Activated CD4-positive, alpha-beta T cell treated with anti-CD3 and anti-CD28 coated beads for 36 hours (primary cell): ENCODE results near the gene EPHA10. TPM values are rescaled to one million over a fixed set of nuclear protein-coding genes. Genes with fewer than 3 reads are reported as not detected.
A peak's percentile ranks its signal among the peaks of the same experiment; 100 is the strongest.
"Not testable (repeated sequence)": the region's sequence is repeated elsewhere in the genome, so short reads cannot be mapped to it uniquely, and the experiment has no call there.

Experiments used
- ATAC-seq: fragments of 200-7000 bp; cut with Tn5 transposase; one replicate; pipeline ENCODE4 v1.10.0; 2021; ENCODE audit warnings: mild to moderate bottlenecking, moderate library complexity
- CTCF ChIA-PET: fragments of 350-600 bp; sonication (Branson Sonifier 250); formaldehyde crosslinking; loops from one replicate; lab custom pipeline; 2021; ENCODE audit warnings: antibody characterized with exemption; lab: Charles Lee
- POLR2A ChIA-PET: fragments of 350-600 bp; sonication (Branson Sonifier 250); formaldehyde crosslinking; loops from one replicate; lab custom pipeline; 2021; ENCODE audit warnings: antibody characterized with exemption, inconsistent platforms; lab: Charles Lee
- DNase-seq: peaks from one replicate; pipeline ENCODE4 v3.0.0-alpha.2; 2020
- H3K27ac Mint-ChIP-seq: one replicate; pipeline ENCODE4 v1.8.0; 2021; ENCODE audit warnings: mixed read lengths
- H3K27me3 Mint-ChIP-seq: one replicate; pipeline ENCODE4 v1.8.0; 2021; ENCODE audit warnings: mixed read lengths
- H3K36me3 Mint-ChIP-seq: one replicate; pipeline ENCODE4 v1.8.0; 2021; ENCODE audit warnings: low read depth, mixed read lengths
- H3K4me1 Mint-ChIP-seq: one replicate; pipeline ENCODE4 v1.8.0; 2021; ENCODE audit warnings: mixed read lengths
- H3K4me3 Mint-ChIP-seq: one replicate; pipeline ENCODE4 v1.8.0; 2021; ENCODE audit warnings: mild to moderate bottlenecking, moderate library complexity, mixed read lengths
- H3K9me3 Mint-ChIP-seq: one replicate; pipeline ENCODE4 v1.8.0; 2021; ENCODE audit warnings: low read depth, mixed read lengths
- intact Hi-C, 2 experiments: fragments of 100-400 bp; cut with DNase I in 1 of 2; cut with micrococcal nuclease in 1 of 2; formaldehyde crosslinking; loops; one replicate each; pipeline versions ENCODE4 v1.14.2 to v1.15.1; 2022 to 2024; cut with DNase I, micrococcal nuclease
- total RNA-seq, 2 experiments: library from RNA; stranded (reverse); gene quantifications; one replicate each; pipeline ENCODE4 v1.2.3, GENCODE V29; 2021

The EPHA10 gene
- total RNA-seq, 2 experiments from 2014 or later, result 0.43 to 0.51 TPM

DNA sequence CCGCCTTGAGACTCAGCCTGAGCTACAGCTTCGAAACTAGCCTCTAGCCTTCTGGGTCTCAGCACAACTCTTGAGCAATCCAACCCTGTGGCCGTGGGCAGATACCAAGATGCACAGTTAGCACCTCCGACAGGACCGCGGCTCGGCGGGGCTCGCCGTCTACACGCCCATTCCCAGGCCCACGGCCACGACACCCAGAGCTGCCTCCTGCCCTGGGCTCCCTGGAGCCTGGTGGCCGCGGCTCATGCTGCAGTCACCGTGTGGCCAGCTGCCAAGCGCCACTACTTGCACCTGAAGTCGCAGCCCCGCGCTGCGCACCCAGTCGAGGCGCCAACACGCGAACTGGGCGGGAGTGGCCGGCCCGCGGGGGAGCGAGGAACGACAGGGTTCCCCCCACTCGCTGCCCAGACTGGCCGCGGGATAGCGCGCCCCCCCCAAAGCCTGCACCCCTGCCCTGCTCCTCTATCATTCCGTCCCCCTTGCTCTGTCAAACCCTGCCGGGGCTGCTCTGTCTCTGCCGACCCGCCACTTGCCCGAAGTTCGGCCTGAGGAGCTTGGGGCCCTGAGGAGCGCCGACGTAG is 73.3 kb downstream of the EPHA10 start:
- POLR2A ChIA-PET, result interaction anchor here (2.5 kb wide), 1 partner anchor 168 kb away, joined by 10 read pairs; the partner anchor contains the start of gene MTF1
- DNase-seq, result peak; percentile 61
- H3K9me3 Mint-ChIP-seq, result no peaks in the 10 kb centered on the region
- peak overlapping the region; percentile 97 for H3K4me3 Mint-ChIP-seq
- intact Hi-C loops, result loop anchor here (1.0 to 10.0 kb wide), 22 partner anchors 64 to 1883 kb away; partner anchors contain the start of genes MTF1 (in 2 of the 2), SF3A3 (in 2 of the 2), UTP11 (in 2 of the 2) and AKIRIN1 (in 1 of the 2)
- H3K4me1 Mint-ChIP-seq, result peaks cover 32% of the 10 kb centered on the region
- H3K27ac Mint-ChIP-seq, result peak overlapping the region; percentile 92
- CTCF ChIA-PET, result interaction anchor here (0.6 to 2.3 kb wide), 12 partner anchors 10 to 1334 kb away, joined by 3 to 19 read pairs (median 3); partner anchors contain the start of genes MEAF6, MTF1, NDUFS5 and YRDC
- H3K27me3 Mint-ChIP-seq, result no peaks in the 10 kb centered on the region
- H3K36me3 Mint-ChIP-seq, result peaks cover 45% of the 10 kb centered on the region
- ATAC-seq, result peak; percentile 3

DNA sequence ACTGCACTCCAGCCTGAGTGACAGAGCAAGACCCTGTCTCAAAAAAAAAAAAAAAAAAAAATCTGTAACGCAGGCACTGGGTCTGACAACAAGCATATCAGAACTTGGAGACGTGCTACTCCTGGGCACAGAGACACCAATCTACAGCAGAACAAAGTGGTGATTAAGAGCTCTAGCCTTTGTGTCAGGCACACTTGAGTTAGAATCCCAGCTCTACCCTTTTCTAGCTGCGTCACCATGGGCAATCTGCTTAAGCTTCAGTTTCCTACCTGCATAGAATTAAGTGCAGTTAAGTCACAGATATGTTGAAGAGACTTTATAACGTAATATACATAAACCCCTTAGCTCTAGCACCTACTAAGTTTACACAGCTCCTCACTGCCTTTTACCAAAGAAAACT is 76.0 kb downstream of the EPHA10 start:
- ChIA-PET POLR2A (interaction anchor here (0.7 kb wide), 1 partner anchor 53 kb away, joined by 3 read pairs; no protein-coding TSS in a partner anchor), CTCF (interaction anchor here (0.7 to 1.4 kb wide), 7 partner anchors 10 to 232 kb away, joined by 3 to 6 read pairs (median 4); partner anchors contain the start of genes GNL2, MEAF6 and MTF1)
- H3K9me3 Mint-ChIP-seq, result no peaks in the 10 kb centered on the region
- DNase-seq, result no peak
- peaks cover 30% of the 10 kb centered on the region for H3K4me1 Mint-ChIP-seq
- no peak overlapping the region for H3K27ac Mint-ChIP-seq
- no peak for ATAC-seq
- intact Hi-C loops, result no loop called here
- peaks cover 43% of the 10 kb centered on the region for H3K36me3 Mint-ChIP-seq
- H3K4me3 Mint-ChIP-seq, result peak overlapping the region; percentile 97
- H3K27me3 Mint-ChIP-seq, result no peaks in the 10 kb centered on the region

DNA sequence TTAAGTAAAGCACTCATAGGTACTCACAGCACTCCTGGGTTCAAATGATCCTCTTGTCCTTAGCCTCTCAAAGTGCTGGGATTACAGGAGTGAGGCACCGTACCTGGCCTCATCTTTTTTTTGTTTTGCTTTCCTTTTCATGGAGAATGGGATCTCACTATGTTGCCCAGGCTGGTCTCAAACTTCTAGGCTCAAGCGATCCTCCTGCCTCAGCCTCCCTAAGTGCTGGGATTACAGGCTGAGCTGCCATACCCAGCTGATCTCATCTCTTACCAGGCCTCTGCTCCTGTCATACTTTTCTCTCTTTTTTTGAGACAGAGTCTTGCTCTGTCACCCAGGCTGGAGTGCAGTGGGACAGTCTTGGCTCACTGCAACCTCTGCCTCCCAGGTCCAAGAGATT is 77.2 kb downstream of the EPHA10 start:
- CTCF ChIA-PET, intact Hi-C loops, DNase-seq, H3K9me3 Mint-ChIP-seq, ATAC-seq, H3K27me3 Mint-ChIP-seq: not testable (repeated sequence)
- POLR2A ChIA-PET, result interaction anchor here (0.7 kb wide), 1 partner anchor 208 kb away, joined by 3 read pairs; no protein-coding TSS in a partner anchor
- H3K36me3 Mint-ChIP-seq, result peaks cover 51% of the 10 kb centered on the region
- peaks cover 30% of the 10 kb centered on the region for H3K4me1 Mint-ChIP-seq
- peak overlapping the region; percentile 97 for H3K4me3 Mint-ChIP-seq
- H3K27ac Mint-ChIP-seq, result peak overlapping the region; percentile 37

DNA sequence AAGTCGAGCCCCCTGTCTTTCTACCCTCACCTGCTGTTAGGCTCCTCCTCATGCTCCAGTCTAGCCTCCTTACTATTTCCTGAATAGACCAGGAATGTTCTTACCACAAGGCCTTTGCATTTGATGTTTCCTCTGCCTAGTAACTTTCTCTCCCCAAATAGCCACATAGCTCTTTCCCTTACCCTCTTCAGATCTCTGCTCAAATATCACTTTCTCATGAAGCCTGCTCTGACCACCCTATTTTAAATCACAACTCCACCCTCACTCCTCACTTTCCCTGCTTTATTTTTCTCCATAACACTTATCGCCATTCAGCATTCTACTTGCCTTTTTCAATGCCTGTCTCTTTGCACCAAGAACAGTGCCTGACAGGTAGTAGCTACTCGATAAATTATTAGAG is 79.2 kb downstream of the EPHA10 start:
- H3K4me1 Mint-ChIP-seq, result peaks cover 24% of the 10 kb centered on the region
- peak overlapping the region; percentile 35 for H3K27ac Mint-ChIP-seq
- DNase-seq (no peak), ATAC-seq (no peak)
- no peak overlapping the region for H3K4me3 Mint-ChIP-seq
- ChIA-PET POLR2A (interaction anchor here (0.8 kb wide), 1 partner anchor 131 kb away, joined by 3 read pairs; the partner anchor contains the start of gene SNIP1), CTCF (interaction anchor here (0.7 to 12.7 kb wide), 3 partner anchors 19 to 84 kb away, joined by 3 to 142 read pairs (median 4); no protein-coding TSS in a partner anchor)
- H3K9me3 Mint-ChIP-seq, result no peaks in the 10 kb centered on the region
- intact Hi-C loops, result no loop called here
- H3K27me3 Mint-ChIP-seq, result no peaks in the 10 kb centered on the region
- H3K36me3 Mint-ChIP-seq, result peaks cover 60% of the 10 kb centered on the region

DNA sequence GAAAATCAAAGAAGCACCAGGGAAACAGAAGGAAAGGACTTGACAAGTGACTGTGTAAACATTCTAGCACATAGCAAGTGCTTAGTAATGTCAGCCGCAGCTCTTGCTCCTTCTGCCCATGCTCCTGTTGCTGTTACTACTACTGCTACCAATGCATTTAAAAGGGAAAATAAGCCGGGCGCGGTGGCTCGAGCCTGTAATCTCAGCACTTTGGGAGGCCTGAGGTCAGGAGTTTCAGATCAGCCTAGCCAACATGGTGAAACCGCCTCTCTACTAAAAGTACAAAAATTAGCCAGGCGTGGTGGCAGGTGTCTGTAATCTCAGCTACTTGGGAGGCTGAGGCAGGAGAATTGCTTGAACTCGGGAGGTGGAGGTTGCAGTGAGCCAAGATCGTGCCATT is 80.7 kb downstream of the EPHA10 start:
- H3K9me3 Mint-ChIP-seq, DNase-seq, intact Hi-C loops, H3K27ac Mint-ChIP-seq, POLR2A ChIA-PET, H3K27me3 Mint-ChIP-seq, ATAC-seq, H3K4me3 Mint-ChIP-seq: not testable (repeated sequence)
- CTCF ChIA-PET, result interaction anchor here (0.5 to 12.7 kb wide), 7 partner anchors 10 to 205 kb away, joined by 3 to 142 read pairs (median 7); no protein-coding TSS in a partner anchor
- H3K4me1 Mint-ChIP-seq, result peaks cover 17% of the 10 kb centered on the region
- peaks cover 48% of the 10 kb centered on the region for H3K36me3 Mint-ChIP-seq

DNA sequence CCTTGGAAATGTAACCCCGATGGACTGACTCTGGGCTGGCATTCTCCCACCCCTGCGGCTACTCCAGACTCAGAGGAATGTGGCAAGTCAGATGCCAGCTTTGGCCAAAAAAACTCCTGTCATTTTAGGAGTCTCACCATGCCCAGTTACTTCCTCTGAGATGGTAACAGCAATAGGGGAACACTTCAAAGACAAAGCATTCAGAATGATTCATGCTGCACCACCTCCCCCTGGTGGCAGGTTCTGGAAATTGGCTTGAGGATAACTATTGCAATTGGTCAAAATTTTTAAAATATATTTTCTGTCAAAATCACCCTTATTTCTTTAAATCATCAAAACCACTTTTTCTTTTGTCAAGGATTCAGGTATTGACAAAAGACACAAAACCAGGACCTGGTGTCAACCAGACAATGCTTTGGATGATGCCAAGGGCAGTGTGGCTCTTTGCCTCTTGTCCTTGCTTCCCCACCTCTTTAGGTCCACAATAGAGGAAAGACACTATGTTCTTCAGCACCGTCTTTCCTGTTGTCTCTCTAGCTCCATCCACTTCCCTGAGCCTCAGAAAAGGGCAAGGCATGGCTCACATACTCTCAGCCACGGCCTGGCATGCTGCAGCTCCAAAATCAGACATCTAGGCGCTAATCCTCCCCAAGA is 82.5 kb downstream of the EPHA10 start:
- H3K9me3 Mint-ChIP-seq, result no peaks in the 10 kb centered on the region
- peaks cover 3% of the 10 kb centered on the region for H3K4me1 Mint-ChIP-seq
- H3K36me3 Mint-ChIP-seq, result peaks cover 36% of the 10 kb centered on the region
- H3K27ac Mint-ChIP-seq, result peak overlapping the region; percentile 60
- ATAC-seq (peak; percentile 89), DNase-seq (peak; percentile 87)
- POLR2A ChIA-PET, result interaction anchor here (1.3 kb wide), 1 partner anchor 80 kb away, joined by 5 read pairs; no protein-coding TSS in a partner anchor
- no peaks in the 10 kb centered on the region for H3K27me3 Mint-ChIP-seq
- CTCF ChIA-PET, result interaction anchor here (0.6 to 12.7 kb wide), 37 partner anchors 8 to 247 kb away, joined by 3 to 142 read pairs (median 4); partner anchors contain the start of genes CDCA8, GNL2 and MEAF6
- no peak overlapping the region for H3K4me3 Mint-ChIP-seq
- intact Hi-C loops, result loop anchor here (1.0 to 2.0 kb wide), 5 partner anchors 79 to 228 kb away; no protein-coding TSS in a partner anchor

DNA sequence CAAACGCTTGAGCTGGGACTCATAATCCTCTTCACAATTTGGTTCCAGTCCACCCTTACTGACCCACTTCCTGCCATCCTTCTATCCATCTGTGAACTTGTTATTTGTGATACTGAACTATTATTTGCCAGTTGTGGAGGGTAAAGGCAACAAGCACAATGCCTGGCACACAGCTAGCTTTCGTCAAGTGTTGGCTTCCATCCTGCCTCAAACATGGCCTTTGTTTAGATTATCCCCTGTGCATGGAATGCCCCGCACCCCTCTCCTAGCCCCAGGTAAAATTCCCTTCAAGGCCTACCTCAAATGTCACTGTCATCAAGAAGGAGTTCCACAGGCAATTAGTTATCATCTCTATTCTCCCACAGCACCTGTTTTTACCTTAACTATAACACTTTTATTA is 84.0 kb downstream of the EPHA10 start:
- H3K4me1 Mint-ChIP-seq, result peaks cover 9% of the 10 kb centered on the region
- CTCF ChIA-PET, result interaction anchor here (1.1 to 12.7 kb wide), 10 partner anchors 10 to 227 kb away, joined by 3 to 142 read pairs (median 5); partner anchors contain the start of gene MEAF6
- no peaks in the 10 kb centered on the region for H3K9me3 Mint-ChIP-seq
- DNase-seq (no peak), ATAC-seq (no peak)
- intact Hi-C loops, result no loop called here
- POLR2A ChIA-PET, result no interaction called here
- H3K36me3 Mint-ChIP-seq, result peaks cover 26% of the 10 kb centered on the region
- no peak overlapping the region for H3K4me3 Mint-ChIP-seq
- no peaks in the 10 kb centered on the region for H3K27me3 Mint-ChIP-seq
- H3K27ac Mint-ChIP-seq, result no peak overlapping the region

DNA sequence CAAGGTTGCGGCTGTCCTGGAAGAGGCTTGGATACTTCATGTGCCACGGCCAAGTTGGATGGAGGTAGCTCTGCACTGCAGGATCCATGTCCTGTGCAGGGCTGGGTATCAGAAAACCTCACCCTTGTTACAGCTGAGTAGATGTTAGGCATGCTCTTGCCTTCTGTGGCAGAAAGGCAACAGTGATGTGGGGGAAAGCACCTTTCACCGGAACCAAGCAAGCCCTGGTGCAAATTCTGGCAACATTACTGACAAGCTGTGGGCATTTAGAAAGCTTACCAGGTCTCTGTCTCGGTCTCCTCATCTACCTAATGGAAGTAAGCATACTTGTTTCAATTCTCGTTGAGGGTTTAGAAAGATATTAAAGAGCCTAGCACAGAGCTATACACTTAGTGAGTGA is 87.1 kb downstream of the EPHA10 start:
- Mint-ChIP-seq H3K27me3 (no peaks in the 10 kb centered on the region), H3K4me3 (no peak overlapping the region), H3K4me1 (peaks cover 26% of the 10 kb centered on the region), H3K27ac (no peak overlapping the region), H3K36me3 (peaks cover 9% of the 10 kb centered on the region), H3K9me3 (no peaks in the 10 kb centered on the region)
- POLR2A ChIA-PET, result no interaction called here
- DNase-seq, result no peak
- intact Hi-C loops, result no loop called here
- no peak for ATAC-seq
- CTCF ChIA-PET, result interaction anchor here (0.6 to 12.7 kb wide), 9 partner anchors 11 to 227 kb away, joined by 3 to 142 read pairs (median 3); partner anchors contain the start of gene RSPO1

DNA sequence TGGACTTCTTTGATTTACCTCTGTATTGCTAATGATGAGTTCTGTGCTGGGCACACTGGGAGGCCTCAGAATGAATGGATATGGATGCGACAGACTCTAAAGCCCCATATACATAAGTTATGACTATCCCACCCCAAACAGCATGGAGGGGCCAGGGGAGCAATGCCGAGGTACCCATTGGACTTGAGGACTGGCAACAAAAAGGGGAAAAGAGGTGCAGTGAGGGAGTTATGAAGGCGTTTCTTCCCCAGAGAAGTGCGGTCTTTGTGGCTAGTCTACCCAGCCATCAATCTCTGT is 87.8 kb downstream of the EPHA10 start:
- Mint-ChIP-seq H3K27ac (no peak overlapping the region), H3K27me3 (peaks cover 1% of the 10 kb centered on the region), H3K36me3 (peaks cover 5% of the 10 kb centered on the region), H3K4me3 (no peak overlapping the region), H3K9me3 (no peaks in the 10 kb centered on the region), H3K4me1 (peaks cover 28% of the 10 kb centered on the region)
- no peak for ATAC-seq
- intact Hi-C loops, result no loop called here
- no peak for DNase-seq
- ChIA-PET POLR2A (no interaction called here), CTCF (interaction anchor here (0.6 to 12.7 kb wide), 2 partner anchors 75 to 256 kb away, joined by 3 to 142 read pairs; no protein-coding TSS in a partner anchor)

DNA sequence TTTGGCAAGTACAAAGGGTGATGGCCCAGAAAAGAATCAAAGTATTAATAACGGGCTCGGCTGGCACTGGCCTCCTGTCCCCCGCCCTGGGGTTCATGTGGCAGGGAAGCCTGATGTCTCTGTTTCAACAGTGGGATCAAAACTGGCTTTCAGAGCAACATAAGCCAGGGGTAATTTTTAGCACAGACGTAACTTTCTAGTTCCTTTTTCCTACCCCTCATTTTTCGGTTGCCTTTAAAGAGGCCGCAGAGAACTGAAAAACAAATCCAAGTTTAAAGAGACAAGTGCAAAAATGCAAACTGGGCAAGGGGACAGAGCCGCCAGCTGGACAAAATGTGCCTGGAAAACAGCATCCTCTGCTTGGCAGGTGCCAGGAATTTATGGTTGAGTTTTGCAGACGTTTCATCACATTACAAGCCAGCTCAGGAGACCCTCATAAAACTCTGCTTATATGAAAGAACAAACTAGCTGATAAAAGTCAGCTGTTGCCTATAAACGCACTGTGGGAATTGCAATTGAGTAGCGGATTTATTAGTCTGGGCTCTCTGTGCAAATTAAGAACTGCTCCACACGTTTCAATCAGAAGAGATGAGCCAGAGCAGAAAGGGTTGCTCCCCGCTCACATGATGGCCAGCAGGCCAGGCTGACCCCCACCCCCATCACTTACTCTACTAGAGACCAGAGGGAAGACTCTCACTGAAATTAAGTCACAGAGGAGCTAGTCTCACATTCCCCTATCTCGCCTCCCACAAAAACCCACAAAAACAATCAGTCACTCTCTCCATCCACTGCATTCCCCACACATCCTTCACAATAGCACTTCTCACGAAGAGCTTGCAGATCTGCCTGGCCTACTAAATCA is 88.4 kb downstream of the EPHA10 start:
- no peaks in the 10 kb centered on the region for H3K9me3 Mint-ChIP-seq

More for the DNA sequence above, 88.4 kb downstream of the EPHA10 start:
- ChIA-PET CTCF (interaction anchor here (0.5 to 12.7 kb wide), 6 partner anchors 10 to 256 kb away, joined by 3 to 142 read pairs (median 3); partner anchors contain the start of gene CDCA8), POLR2A (interaction anchor here (0.6 kb wide), 1 partner anchor 36 kb away, joined by 4 read pairs; no protein-coding TSS in a partner anchor)
- no peak overlapping the region for H3K27ac Mint-ChIP-seq
- DNase-seq, result no peak
- intact Hi-C loops, result no loop called here
- no peak overlapping the region for H3K4me3 Mint-ChIP-seq
- no peak for ATAC-seq
- H3K27me3 Mint-ChIP-seq, result peaks cover 3% of the 10 kb centered on the region
- peaks cover 4% of the 10 kb centered on the region for H3K36me3 Mint-ChIP-seq
- H3K4me1 Mint-ChIP-seq, result peaks cover 27% of the 10 kb centered on the region
